B cell (primary cell): ENCODE results near the gene RARS2. TPM values are rescaled to one million over a fixed set of nuclear protein-coding genes. Genes with fewer than 3 reads are reported as not detected.

Experiments used
- ATAC-seq: fragments of 200-7000 bp; cut with Tn5 transposase; one replicate; pipeline ENCODE4 v1.10.0; 2021; ENCODE audit warnings: low read depth, mild to moderate bottlenecking, moderate number of reproducible peaks, moderate library complexity
- CTCF ChIA-PET: fragments of 350-600 bp; sonication (Branson Sonifier 250); formaldehyde crosslinking; loops from one replicate; lab custom pipeline; 2021; ENCODE audit warnings: antibody characterized with exemption, inconsistent platforms; lab: Charles Lee
- POLR2A ChIA-PET: fragments of 350-600 bp; sonication (Branson Sonifier 250); formaldehyde crosslinking; loops from one replicate; lab custom pipeline; 2021; ENCODE audit warnings: antibody characterized with exemption; lab: Charles Lee
- DNase-seq: peaks from one replicate; pipeline ENCODE4 v3.0.0; 2013
- H2AFZ ChIP-seq: 2 replicates; pipeline ENCODE4 v1.6.1; 2012; ENCODE audit warnings: mild to moderate bottlenecking, low read depth, low read length; ENCODE audit not compliant: insufficient read depth, poor library complexity, severe bottlenecking
- H3K27ac ChIP-seq, 2 donors: 1 replicate in 1 of 2; 2 replicates in 1 of 2; pipeline ENCODE4 v1.5.1; 2012 to 2013; ENCODE audit warnings: low read length in 2 of 2, mild to moderate bottlenecking in 2 of 2, moderate library complexity in 1 of 2
- H3K27me3 ChIP-seq, 4 experiments: fragments of 200-600 bp in 1 of 4; sonication (generic) in 1 of 4; replicated peaks in 1 of 4; 1 replicate in 2 of 4; 2 replicates in 2 of 4; pipeline versions ENCODE4 v1.6.1 to v1.7.0; 2013 to 2016; ENCODE audit warnings: low read length in 3 of 4, mild to moderate bottlenecking in 2 of 4, mixed read lengths in 1 of 4, moderate library complexity in 1 of 4; ENCODE audit not compliant: insufficient read depth in 4 of 4, control insufficient read depth in 3 of 4; ENCODE audit errors: control extremely low read depth in 1 of 4
- H3K36me3 ChIP-seq, 2 experiments: replicated peaks in 1 of 2; 1 replicate in 1 of 2; 2 replicates in 1 of 2; pipeline versions ENCODE4 v1.6.1 to v1.7.1; 2013; ENCODE audit warnings: low read length in 1 of 2; ENCODE audit not compliant: insufficient read depth in 2 of 2, control insufficient read depth in 1 of 2; ENCODE audit errors: control extremely low read depth in 1 of 2, extremely low read depth in 1 of 2
- H3K4me1 ChIP-seq, 2 donors: fragments of 200-600 bp in 1 of 2; sonication (generic) in 1 of 2; 1 replicate in 1 of 2; 2 replicates in 1 of 2; pipeline versions ENCODE4 v1.5.1 to v1.6.1; 2013 to 2017; ENCODE audit warnings: low read length in 2 of 2; ENCODE audit not compliant: control insufficient read depth in 2 of 2, insufficient read depth in 2 of 2
- H3K4me2 ChIP-seq: replicated peaks from 2 replicates; pipeline ENCODE3; 2012; ENCODE audit warnings: mild to moderate bottlenecking, low read depth, low read length; ENCODE audit not compliant: poor library complexity, severe bottlenecking
- H3K4me3 ChIP-seq, 5 experiments: fragments of 200-600 bp in 1 of 5; sonication (generic) in 1 of 5; 1 replicate in 3 of 5; 2 replicates in 2 of 5; pipeline versions ENCODE4 v1.5.1 to v1.7.0; 2011 to 2016; ENCODE audit warnings: low read length in 4 of 5, mild to moderate bottlenecking in 4 of 5, low read depth in 2 of 5, control low read depth in 1 of 5, moderate library complexity in 1 of 5; ENCODE audit not compliant: insufficient read depth in 1 of 5; ENCODE audit errors: control extremely low read depth in 1 of 5, extremely low read depth in 1 of 5
- H3K79me2 ChIP-seq: fragments of 200-600 bp; sonication (generic); one replicate; pipeline ENCODE4 v1.6.0; 2016; ENCODE audit warnings: low read length; ENCODE audit not compliant: control insufficient read depth, insufficient read depth
- H3K9ac ChIP-seq: fragments of 200-600 bp; sonication (generic); 2 replicates; pipeline ENCODE4 v1.6.1; 2017; ENCODE audit warnings: mild to moderate bottlenecking, low read length, moderate library complexity
- H3K9me3 ChIP-seq, 3 donors: one replicate each; pipeline versions ENCODE4 v1.6.1 to v1.7.1; 2013; ENCODE audit warnings: low read length in 2 of 3; ENCODE audit not compliant: control insufficient read depth in 2 of 3, insufficient read depth in 1 of 3; ENCODE audit errors: control extremely low read depth in 1 of 3
- H4K20me1 ChIP-seq: 2 replicates; pipeline ENCODE4 v1.6.0; 2012; ENCODE audit warnings: mild to moderate bottlenecking, low read length; ENCODE audit not compliant: insufficient read depth, control insufficient read depth, poor library complexity, severe bottlenecking
- H3K27ac Mint-ChIP-seq: one replicate; pipeline ENCODE4 v1.8.0; 2021; ENCODE audit warnings: mixed read lengths
- H3K27me3 Mint-ChIP-seq: one replicate; pipeline ENCODE4 v1.8.0; 2021; ENCODE audit warnings: mixed read lengths
- H3K4me1 Mint-ChIP-seq: one replicate; pipeline ENCODE4 v1.8.0; 2021; ENCODE audit warnings: mixed read lengths
- H3K4me3 Mint-ChIP-seq: one replicate; pipeline ENCODE4 v1.8.0; 2021; ENCODE audit warnings: mixed read lengths
- H3K9me3 Mint-ChIP-seq: one replicate; pipeline ENCODE4 v1.8.0; 2022; ENCODE audit warnings: mixed read lengths; ENCODE audit not compliant: insufficient read depth
- EZH2 ChIP-seq: IDR thresholded peaks from 2 replicates; pipeline ENCODE4 v1.6.1; 2012; ENCODE audit warnings: borderline replicate concordance, low read depth, mild to moderate bottlenecking, moderate library complexity, low read length; ENCODE audit not compliant: insufficient read depth, poor library complexity, severe bottlenecking
- WGBS: methylation state at CpG from one replicate; pipeline ENCODE4 v1.1.5; 2013; ENCODE audit warnings: missing lambda C conversion rate; ENCODE audit not compliant: insufficient coverage; 5-methylcytosine and 5-hydroxymethylcytosine counted together
- intact Hi-C: fragments of 100-400 bp; cut with micrococcal nuclease; formaldehyde crosslinking; loops from one replicate; pipeline ENCODE4 v1.10.0; 2022
- polyA plus RNA-seq: library from polyadenylated mRNA; depleted of rRNA; stranded (reverse); fragments of >200 nt; gene quantifications from 2 replicates; pipeline ENCODE4 v1.2.3, GENCODE V29; 2012
- total RNA-seq, 2 donors: library from RNA; stranded (reverse); fragments of 120-200 nt in 1 of 2; gene quantifications; 1 replicate in 1 of 2; 2 replicates in 1 of 2; pipeline versions ENCODE4 v1.2.3 to v1.2.4, GENCODE V29; 2013 to 2022
- TF ChIP-seq, protein P1 (sequence below): fragments of 200-600 bp; IDR thresholded peaks from one replicate; pipeline ENCODE4 v1.8.0; 2022; ENCODE audit warnings: antibody characterized with exemption, mild to moderate bottlenecking

Gene RARS2
- total and polyA plus RNA-seq, 2 donors (not counting 1 experiment from before 2014, with no cell fraction given): 7.1 to 38.7 TPM

DNA sequence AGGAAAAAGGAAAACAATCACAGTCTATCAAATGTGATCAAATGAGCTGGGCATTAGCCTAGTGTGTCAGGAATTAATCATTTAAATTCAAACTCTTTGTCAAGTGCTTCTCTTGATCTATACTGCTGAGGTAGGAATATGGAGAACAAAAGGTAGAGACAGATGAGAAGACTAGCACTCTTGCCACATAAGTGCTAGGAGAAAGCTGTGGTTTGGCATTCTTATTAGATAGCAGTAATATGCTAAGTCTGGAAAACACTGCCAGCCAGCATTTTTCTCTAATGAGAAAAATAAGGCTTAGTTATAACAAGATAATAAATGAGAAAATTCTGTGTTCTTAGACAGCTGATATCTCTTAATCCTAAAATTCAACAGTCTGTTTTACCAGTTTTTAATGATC, 39.1 kb upstream of the RARS2 start:
- DNase-seq (no peak), ATAC-seq (no peak)
- H4K20me1 ChIP-seq: no peaks in the 10 kb centered on the region
- TF ChIP-seq EZH2: no peak
- TF ChIP-seq, protein P1, sequence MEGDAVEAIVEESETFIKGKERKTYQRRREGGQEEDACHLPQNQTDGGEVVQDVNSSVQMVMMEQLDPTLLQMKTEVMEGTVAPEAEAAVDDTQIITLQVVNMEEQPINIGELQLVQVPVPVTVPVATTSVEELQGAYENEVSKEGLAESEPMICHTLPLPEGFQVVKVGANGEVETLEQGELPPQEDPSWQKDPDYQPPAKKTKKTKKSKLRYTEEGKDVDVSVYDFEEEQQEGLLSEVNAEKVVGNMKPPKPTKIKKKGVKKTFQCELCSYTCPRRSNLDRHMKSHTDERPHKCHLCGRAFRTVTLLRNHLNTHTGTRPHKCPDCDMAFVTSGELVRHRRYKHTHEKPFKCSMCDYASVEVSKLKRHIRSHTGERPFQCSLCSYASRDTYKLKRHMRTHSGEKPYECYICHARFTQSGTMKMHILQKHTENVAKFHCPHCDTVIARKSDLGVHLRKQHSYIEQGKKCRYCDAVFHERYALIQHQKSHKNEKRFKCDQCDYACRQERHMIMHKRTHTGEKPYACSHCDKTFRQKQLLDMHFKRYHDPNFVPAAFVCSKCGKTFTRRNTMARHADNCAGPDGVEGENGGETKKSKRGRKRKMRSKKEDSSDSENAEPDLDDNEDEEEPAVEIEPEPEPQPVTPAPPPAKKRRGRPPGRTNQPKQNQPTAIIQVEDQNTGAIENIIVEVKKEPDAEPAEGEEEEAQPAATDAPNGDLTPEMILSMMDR: no peak
- H3K4me1 ChIP-seq: no peaks in the 10 kb centered on the region
- Mint-ChIP-seq H3K27ac (no peak overlapping the region), H3K27me3 (no peaks in the 10 kb centered on the region), H3K4me1 (no peaks in the 10 kb centered on the region), H3K4me3 (no peak overlapping the region), H3K9me3 (no peaks in the 10 kb centered on the region)
- H3K9ac ChIP-seq: no peak overlapping the region
- H3K4me3 ChIP-seq: no peak overlapping the region
- H3K4me2 ChIP-seq: no peak overlapping the region
- intact Hi-C loops: no loop called here
- ChIA-PET POLR2A (no interaction called here), CTCF (interaction anchor here (0.6 kb wide), 1 partner anchor 143 kb away, joined by 3 read pairs; no protein-coding TSS in a partner anchor)
- H3K27ac ChIP-seq: no peak overlapping the region
- no peaks in the 10 kb centered on the region for H3K79me2 ChIP-seq
- no peaks in the 10 kb centered on the region for H3K9me3 ChIP-seq
- no peaks in the 10 kb centered on the region for H3K27me3 ChIP-seq
- no peak overlapping the region for H2AFZ ChIP-seq
- H3K36me3 ChIP-seq: peaks cover 0 to 8% of the 10 kb centered on the region in 2 experiments

DNA sequence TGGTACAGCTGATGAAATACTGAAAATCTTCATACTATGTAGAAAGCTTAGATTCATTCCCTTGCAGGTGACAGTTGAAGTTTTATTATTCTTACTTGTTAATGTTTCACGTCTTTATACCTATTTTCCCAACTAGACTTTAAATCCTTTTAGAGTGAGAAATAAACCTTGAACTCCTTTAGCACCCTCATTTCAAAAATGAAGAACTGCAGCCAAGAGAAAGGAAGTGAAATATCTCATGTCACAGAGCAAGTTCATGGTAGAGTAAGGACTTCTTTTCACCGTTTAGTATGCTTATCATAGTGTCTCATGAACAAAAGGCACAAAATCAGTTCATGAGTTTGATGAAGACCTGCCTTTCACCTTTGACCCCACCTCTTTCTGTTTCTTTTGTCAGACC, 38.6 kb upstream of the RARS2 start:
- no CpG with 5 or more reads among the region's 2 CpGs for WGBS
- CTCF ChIA-PET: no interaction called here

More for the DNA sequence above, 38.6 kb upstream of the RARS2 start:
- H3K79me2 ChIP-seq: no peaks in the 10 kb centered on the region
- peaks cover 0 to 9% of the 10 kb centered on the region in 2 experiments for H3K36me3 ChIP-seq
- Mint-ChIP-seq H3K9me3 (no peaks in the 10 kb centered on the region), H3K4me3 (no peak overlapping the region), H3K27ac (no peak overlapping the region), H3K27me3 (no peaks in the 10 kb centered on the region), H3K4me1 (no peaks in the 10 kb centered on the region)
- DNase-seq (no peak), ATAC-seq (no peak)
- no peaks in the 10 kb centered on the region for H3K27me3 ChIP-seq
- no peak overlapping the region for H3K4me3 ChIP-seq
- no peaks in the 10 kb centered on the region for H3K9me3 ChIP-seq
- POLR2A ChIA-PET: no interaction called here
- no peak overlapping the region for H3K4me2 ChIP-seq
- intact Hi-C loops: no loop called here
- H3K4me1 ChIP-seq: no peaks in the 10 kb centered on the region
- H2AFZ ChIP-seq: no peak overlapping the region
- no peak overlapping the region for H3K27ac ChIP-seq
- TF ChIP-seq, protein P1: no peak
- no peak for TF ChIP-seq EZH2
- no peak overlapping the region for H3K9ac ChIP-seq
- H4K20me1 ChIP-seq: no peaks in the 10 kb centered on the region
